ENCODE data around the gene RASA2. TPM values are rescaled to one million over a fixed set of nuclear protein-coding genes. Genes with fewer than 3 reads are reported as not detected.

RASA2 gene
- total and polyA plus RNA-seq, 2 experiments from 2014 or later = 16.6 to 28.6 TPM

DNA sequence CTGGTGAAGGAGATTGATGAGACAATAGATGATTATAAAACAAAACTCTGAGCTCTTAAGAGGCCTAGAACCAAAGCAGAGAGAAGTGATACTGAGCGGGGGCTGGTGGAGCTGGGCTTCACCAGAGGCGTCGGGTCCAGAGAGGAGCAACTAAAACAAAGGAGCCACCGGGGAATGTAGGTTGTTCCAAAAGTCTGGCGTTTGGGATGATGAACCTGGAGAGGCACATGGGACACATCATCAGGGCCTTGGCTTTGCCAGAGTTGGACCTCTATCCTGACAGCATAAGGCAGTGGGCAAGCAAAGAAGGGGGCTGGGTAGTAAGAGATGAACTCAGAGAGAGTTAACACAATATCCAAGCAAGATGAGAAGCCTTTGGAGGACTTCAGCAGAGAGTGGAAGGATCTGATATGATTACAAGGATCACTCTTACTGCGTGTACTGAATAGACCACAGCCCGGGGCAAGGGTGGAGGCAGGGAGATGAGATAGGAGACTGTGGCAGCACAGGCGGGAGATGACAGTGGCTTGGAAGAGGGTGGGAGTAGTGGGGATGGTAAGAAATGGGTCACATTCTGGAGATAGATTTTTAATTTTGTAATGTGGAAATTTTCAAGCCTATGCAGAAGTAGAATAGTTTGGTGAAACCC is 36.0 kb upstream of the RASA2 start:
- no peaks in the 10 kb centered on the region for H3K36me3 ChIP-seq (ENCODE audit: insufficient read depth)
- H3K27ac Mint-ChIP-seq = no peak overlapping the region
- DNase-seq (ENCODE audit: low spot score) = no peak
- peaks cover 6% of the 10 kb centered on the region for H3K27me3 Mint-ChIP-seq (ENCODE audit: insufficient read depth, low read depth, poor library complexity)
- no peak overlapping the region for H3K4me3 Mint-ChIP-seq
- H4K20me1 ChIP-seq (replicated peaks; ENCODE audit: insufficient read depth) = no peaks in the 10 kb centered on the region
- H3K27me3 ChIP-seq (ENCODE audit: insufficient read depth) = no peaks in the 10 kb centered on the region
- no peaks in the 10 kb centered on the region for H3K9me3 Mint-ChIP-seq
- no peaks in the 10 kb centered on the region for H3K36me3 Mint-ChIP-seq (ENCODE audit: low read depth)
- H3K4me3 ChIP-seq = no peak overlapping the region
- peaks cover 7% of the 10 kb centered on the region; the same call in 2 of the 3 replicates for H3K4me1 Mint-ChIP-seq
- H2AFZ ChIP-seq = no peak overlapping the region
- no peak overlapping the region for H3K27ac ChIP-seq (ENCODE audit: low read depth)
- no peak overlapping the region for H3K4me2 ChIP-seq
- no peaks in the 10 kb centered on the region for H3F3A ChIP-seq (replicated peaks; ENCODE audit: low read depth)
- TF ChIP-seq CREB1 (CRISPR knock-in tag; IDR thresholded peaks at IDR 0.05; ENCODE audit: low read depth) (no peak), NANOG (IDR thresholded peaks at IDR 0.05; ENCODE audit: borderline replicate concordance) (no peak), STAT1 (IDR thresholded peaks at IDR 0.05; ENCODE audit: unreplicated experiment) (no peak), EZH2phosphoT487 (IDR thresholded peaks at IDR 0.05; ENCODE audit: unreplicated experiment) (no peak), ZNF331 (CRISPR knock-in tag; IDR thresholded peaks at IDR 0.05; ENCODE audit: low read depth) (no peak), ZNF114 (CRISPR knock-in tag; IDR thresholded peaks at IDR 0.05) (no peak), JUNB (IDR thresholded peaks at IDR 0.05; ENCODE audit: unreplicated experiment) (no peak)
- TF ChIP-seq, protein P1, sequence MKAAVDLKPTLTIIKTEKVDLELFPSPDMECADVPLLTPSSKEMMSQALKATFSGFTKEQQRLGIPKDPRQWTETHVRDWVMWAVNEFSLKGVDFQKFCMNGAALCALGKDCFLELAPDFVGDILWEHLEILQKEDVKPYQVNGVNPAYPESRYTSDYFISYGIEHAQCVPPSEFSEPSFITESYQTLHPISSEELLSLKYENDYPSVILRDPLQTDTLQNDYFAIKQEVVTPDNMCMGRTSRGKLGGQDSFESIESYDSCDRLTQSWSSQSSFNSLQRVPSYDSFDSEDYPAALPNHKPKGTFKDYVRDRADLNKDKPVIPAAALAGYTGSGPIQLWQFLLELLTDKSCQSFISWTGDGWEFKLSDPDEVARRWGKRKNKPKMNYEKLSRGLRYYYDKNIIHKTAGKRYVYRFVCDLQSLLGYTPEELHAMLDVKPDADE (IDR thresholded peaks at IDR 0.05) = no peak
- TF ChIP-seq, protein P2, sequence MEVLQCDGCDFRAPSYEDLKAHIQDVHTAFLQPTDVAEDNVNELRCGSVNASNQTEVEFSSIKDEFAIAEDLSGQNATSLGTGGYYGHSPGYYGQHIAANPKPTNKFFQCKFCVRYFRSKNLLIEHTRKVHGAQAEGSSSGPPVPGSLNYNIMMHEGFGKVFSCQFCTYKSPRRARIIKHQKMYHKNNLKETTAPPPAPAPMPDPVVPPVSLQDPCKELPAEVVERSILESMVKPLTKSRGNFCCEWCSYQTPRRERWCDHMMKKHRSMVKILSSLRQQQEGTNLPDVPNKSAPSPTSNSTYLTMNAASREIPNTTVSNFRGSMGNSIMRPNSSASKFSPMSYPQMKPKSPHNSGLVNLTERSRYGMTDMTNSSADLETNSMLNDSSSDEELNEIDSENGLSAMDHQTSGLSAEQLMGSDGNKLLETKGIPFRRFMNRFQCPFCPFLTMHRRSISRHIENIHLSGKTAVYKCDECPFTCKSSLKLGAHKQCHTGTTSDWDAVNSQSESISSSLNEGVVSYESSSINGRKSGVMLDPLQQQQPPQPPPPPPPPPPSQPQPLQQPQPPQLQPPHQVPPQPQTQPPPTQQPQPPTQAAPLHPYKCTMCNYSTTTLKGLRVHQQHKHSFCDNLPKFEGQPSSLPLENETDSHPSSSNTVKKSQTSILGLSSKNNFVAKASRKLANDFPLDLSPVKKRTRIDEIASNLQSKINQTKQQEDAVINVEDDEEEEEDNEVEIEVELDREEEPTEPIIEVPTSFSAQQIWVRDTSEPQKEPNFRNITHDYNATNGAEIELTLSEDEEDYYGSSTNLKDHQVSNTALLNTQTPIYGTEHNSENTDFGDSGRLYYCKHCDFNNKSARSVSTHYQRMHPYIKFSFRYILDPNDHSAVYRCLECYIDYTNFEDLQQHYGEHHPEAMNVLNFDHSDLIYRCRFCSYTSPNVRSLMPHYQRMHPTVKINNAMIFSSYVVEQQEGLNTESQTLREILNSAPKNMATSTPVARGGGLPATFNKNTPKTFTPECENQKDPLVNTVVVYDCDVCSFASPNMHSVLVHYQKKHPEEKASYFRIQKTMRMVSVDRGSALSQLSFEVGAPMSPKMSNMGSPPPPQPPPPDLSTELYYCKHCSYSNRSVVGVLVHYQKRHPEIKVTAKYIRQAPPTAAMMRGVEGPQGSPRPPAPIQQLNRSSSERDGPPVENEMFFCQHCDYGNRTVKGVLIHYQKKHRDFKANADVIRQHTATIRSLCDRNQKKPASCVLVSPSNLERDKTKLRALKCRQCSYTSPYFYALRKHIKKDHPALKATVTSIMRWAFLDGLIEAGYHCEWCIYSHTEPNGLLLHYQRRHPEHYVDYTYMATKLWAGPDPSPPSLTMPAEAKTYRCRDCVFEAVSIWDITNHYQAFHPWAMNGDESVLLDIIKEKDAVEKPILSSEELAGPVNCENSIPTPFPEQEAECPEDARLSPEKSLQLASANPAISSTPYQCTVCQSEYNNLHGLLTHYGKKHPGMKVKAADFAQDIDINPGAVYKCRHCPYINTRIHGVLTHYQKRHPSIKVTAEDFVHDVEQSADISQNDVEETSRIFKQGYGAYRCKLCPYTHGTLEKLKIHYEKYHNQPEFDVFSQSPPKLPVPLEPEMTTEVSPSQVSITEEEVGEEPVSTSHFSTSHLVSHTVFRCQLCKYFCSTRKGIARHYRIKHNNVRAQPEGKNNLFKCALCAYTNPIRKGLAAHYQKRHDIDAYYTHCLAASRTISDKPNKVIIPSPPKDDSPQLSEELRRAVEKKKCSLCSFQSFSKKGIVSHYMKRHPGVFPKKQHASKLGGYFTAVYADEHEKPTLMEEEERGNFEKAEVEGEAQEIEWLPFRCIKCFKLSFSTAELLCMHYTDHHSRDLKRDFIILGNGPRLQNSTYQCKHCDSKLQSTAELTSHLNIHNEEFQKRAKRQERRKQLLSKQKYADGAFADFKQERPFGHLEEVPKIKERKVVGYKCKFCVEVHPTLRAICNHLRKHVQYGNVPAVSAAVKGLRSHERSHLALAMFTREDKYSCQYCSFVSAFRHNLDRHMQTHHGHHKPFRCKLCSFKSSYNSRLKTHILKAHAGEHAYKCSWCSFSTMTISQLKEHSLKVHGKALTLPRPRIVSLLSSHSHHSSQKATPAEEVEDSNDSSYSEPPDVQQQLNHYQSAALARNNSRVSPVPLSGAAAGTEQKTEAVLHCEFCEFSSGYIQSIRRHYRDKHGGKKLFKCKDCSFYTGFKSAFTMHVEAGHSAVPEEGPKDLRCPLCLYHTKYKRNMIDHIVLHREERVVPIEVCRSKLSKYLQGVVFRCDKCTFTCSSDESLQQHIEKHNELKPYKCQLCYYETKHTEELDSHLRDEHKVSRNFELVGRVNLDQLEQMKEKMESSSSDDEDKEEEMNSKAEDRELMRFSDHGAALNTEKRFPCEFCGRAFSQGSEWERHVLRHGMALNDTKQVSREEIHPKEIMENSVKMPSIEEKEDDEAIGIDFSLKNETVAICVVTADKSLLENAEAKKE (CRISPR knock-in tag; IDR thresholded peaks at IDR 0.05) = no peak
- TF ChIP-seq, protein P3, sequence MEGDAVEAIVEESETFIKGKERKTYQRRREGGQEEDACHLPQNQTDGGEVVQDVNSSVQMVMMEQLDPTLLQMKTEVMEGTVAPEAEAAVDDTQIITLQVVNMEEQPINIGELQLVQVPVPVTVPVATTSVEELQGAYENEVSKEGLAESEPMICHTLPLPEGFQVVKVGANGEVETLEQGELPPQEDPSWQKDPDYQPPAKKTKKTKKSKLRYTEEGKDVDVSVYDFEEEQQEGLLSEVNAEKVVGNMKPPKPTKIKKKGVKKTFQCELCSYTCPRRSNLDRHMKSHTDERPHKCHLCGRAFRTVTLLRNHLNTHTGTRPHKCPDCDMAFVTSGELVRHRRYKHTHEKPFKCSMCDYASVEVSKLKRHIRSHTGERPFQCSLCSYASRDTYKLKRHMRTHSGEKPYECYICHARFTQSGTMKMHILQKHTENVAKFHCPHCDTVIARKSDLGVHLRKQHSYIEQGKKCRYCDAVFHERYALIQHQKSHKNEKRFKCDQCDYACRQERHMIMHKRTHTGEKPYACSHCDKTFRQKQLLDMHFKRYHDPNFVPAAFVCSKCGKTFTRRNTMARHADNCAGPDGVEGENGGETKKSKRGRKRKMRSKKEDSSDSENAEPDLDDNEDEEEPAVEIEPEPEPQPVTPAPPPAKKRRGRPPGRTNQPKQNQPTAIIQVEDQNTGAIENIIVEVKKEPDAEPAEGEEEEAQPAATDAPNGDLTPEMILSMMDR (conservative IDR thresholded peaks at IDR 0.05; ENCODE audit: low read depth in 2 of 2) = no peak
- no peak for ATAC-seq
- no peaks in the 10 kb centered on the region for H3K79me2 ChIP-seq (replicated peaks; ENCODE audit: insufficient read depth)
- H3K4me1 ChIP-seq (ENCODE audit: insufficient read depth) = no peaks in the 10 kb centered on the region
- no peaks in the 10 kb centered on the region for H3K9me2 ChIP-seq (ENCODE audit: insufficient read depth)

Measured in GM23338 (cell line).